HG03060 (cell line): ENCODE measurements around the gene KIF4A.
"Not testable (repeated sequence)": the region's sequence is repeated elsewhere in the genome, so short reads cannot be mapped to it uniquely, and the experiment has no call there.

Experiments used
- ATAC-seq: cut with Tn5 transposase; IDR thresholded peaks from one replicate; pipeline ENCODE4 v1.9.1; 2021; ENCODE audit warnings: low read depth, moderate number of reproducible peaks; ENCODE audit not compliant: unreplicated experiment

KIF4A gene

DNA sequence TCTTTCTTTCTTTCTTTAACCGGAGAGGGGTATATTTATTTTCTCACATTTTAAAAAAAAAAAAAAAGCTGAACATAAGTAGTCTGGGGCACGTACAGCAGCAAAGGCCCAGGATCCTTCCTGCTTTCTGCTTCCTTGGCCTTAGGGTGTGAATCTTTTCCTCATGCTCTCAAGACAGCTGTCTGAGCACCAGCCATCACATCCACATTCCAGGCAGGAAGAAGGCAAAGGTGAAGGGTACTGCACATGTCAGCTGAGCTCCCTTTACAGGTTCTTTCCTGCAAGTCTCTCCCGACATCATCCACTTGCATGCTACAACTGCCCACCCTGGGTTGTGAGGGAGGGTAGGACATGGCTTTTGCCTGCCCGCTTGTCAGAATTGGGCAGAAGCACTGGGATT, 69.6 kb downstream of the KIF4A start:
- ATAC-seq: no peak

DNA sequence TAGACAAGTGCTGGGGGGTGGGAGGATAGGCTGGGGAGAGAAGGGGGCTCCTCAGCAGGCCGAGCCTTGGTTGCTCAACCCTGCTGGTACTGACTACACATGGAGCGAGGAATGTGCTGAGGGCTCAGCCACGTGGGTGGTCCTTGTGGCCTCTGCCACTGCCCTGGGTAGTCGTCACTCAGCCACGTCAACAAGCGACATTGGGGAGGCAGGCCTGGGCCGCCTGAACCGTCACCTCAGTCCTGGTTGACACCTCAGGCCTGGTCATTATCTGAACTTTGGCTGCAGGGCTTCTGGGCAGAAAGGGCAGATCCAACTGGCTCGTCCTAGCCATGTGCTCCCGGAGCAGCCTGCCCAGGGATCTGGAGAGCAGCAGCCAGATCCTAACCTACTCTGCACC, 70.5 kb downstream of the KIF4A start:
- ATAC-seq: no peak

DNA sequence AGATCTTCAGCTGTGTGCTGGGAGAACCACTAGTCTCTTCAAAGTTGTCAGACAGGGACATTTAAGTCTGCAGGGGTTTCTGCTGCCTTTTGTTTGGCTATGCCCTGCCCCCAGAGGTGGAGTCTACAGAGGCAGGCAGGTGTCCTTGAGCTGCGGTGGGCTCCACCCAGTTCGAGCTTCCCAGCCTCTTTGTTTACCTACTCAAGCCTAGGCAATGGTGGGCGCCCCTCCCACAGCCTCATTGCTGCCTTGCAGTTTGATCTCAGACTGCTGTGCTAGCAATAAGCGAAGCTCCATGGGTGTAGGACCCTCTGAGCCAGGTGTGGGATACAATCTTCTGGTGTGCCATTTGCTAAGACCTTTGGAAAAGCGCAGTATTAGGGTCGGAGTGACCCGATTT, 78.8 kb downstream of the KIF4A start:
- ATAC-seq: not testable (repeated sequence)

DNA sequence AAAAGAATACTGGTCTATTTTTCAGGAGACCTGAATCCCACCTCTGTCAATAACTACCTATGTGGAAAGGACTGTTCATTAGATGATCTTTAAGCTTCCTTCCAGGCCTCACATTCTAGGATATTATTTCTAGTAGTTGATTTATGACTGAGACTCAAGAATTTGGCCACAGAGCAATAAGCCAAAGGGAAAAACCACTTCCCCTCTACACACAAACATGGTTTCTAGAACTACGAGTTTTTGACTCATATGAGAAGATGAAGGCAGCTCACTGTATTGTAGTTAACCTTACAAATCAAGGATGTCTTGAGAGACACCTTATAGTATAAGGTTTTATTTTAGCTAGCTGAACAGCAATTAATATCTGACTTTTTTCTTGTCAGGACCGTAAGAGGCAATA, 96.3 kb downstream of the KIF4A start:
- no peak for ATAC-seq

DNA sequence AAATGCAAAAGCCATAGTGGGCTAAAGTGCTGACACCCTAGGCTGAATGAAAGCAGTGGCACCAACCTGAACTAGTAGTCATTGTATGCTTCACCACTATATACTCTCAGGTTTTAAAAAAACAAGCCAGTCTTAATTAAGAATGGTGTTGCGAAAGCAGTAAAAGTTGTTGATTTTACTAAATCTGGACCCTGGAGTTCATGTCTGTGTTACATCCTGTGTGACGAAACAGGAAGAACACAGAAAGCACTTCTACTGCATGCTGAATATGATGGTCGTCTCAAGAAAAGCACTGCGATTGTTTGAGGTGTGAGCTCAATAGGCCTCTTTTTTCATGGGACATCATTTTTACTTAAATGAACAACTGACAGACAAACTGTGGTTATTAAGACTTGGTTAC, 109.0 kb downstream of the KIF4A start:
- ATAC-seq: no peak

DNA sequence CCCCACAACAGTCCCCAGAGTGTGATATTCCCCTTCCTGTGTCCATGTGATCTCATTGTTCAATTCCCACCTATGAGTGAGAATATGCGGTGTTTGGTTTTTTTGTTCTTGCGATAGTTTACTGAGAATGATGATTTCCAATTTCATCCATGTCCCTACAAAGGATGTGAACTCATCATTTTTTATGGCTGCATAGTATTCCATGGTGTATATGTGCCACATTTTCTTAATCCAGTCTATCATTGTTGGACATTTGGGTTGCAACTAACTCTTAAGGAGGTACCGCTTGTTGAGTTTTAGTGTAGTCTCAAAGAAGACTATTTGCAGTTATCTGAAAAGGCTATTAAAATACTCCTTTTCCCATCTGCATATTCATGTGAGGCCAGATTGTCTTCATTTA, 110.3 kb downstream of the KIF4A start:
- not testable (repeated sequence) for ATAC-seq

DNA sequence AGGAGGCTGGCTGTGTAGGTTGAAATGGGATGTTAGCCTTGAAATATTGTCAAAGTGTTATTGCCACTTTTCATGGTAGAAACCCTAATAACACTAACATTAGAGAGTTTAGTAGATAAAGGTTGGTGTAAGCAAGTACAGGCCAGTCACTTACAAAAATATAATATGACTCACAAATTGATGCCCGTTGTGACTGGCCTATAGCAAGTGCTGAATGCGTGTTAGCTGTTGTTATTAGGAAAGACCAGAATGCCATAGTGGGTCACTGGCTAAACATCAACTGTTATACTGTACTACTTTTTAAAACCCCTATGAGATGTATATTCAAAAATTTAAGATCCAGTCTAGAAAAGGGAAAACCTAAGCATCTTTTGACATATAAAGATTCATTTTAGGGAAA, 112.8 kb downstream of the KIF4A start:
- no peak for ATAC-seq

DNA sequence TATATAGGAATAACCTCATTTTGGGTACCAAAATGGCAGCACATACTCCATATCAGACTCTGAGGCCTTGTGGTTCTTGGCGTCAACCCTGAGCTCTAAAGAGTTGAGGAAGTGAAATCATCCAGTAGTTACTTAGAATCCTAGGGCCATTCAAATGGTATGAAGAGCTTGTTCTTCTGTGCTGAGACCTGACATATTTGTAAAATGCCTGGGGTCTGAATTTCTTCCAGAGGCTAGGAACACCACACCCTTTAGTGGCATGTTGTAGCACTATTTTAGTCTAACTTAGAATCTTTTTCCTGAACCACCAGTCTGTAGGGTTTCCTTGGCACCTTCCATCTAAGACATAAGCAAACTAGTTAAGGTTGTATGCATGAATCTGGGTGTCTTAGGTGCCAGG, 115.1 kb downstream of the KIF4A start:
- ATAC-seq: no peak

DNA sequence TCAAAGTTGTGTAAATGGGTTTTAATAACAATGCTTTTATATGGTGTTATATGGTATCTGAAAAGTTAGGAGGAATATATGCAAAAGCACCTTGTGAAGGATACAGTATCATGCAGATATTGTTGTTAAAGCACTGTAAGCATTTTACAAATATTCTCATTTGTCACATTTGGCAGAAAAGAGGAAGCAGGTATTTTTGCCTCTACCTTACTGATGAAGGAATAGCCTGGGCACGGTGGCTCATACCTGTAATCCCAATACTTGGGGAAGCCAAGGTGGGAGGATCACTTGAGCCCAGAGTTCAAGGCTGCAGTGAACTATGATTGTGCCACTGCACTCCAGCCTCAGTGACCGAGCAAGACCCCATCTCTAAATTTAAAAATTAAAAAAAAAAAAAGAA, 121.0 kb downstream of the KIF4A start:
- no peak for ATAC-seq

DNA sequence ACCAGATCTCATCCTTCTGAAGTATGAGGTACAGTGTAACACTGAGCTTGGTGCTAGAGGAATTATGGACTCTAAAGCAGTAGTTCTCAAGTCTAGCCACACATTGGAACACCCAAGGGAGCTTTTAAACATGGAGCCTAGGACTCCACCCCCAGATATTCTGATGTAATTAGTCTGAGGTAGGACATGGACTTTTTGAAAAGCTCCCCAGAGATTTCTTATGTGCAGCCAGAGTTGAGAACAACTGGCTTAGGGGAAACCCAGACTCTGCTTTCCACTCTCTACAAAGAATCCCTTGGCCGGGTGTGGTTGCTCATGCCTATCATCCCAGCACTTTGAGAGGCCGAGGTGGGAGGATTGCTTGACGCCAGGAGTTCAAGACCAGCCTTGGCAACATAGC, 121.6 kb downstream of the KIF4A start:
- ATAC-seq: no peak

DNA sequence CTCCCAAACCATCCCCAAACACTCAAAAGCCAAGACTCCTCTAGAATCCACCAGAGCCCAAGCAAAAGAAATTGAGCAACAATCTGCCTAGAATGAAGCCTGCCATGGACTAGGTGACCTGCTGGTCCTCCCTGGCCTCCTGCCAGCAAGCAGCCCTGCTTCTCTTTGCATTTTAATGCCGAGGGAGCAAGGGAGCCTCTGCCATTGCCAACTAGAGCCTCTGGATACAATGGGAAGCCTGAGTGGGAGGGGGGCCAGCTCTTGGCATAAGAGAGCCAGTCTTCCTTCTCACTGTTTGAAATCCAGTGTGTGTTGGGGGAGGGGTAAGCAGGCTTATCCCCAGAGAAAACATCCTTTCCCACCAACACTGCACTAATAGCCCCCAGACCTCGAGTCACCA, 131.7 kb downstream of the KIF4A start:
- ATAC-seq: no peak

DNA sequence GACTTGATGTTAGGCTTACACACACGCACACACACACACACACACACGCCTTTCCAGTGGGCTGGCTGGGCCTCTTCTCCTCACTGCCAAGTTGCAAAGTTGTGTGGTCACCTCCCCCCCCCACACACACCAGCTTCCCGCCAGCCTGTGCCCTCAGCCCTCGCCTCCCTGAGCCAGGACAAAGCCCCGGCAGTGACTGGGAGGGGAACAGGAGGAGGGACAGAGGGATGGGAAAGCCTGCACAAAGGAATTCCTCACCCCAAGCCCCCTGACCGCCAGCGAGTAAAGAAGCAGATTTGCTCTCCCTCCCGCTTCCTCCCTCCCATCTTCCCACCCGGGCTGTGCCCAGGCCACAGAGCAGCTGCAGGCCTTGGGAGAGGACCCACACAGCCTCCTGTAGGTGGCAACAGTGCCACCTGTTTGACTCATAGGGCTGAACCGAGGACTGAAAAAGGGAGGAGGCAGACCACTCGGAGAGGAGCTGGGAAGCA, 133.0 kb downstream of the KIF4A start, which contains the start of gene GDPD2:
GDPD2 (plus strand) TSS at position 464 of the 491 bp plus-strand sequence. CDS start 1,671 bp downstream, outside the sequence.
- no peak for ATAC-seq

DNA sequence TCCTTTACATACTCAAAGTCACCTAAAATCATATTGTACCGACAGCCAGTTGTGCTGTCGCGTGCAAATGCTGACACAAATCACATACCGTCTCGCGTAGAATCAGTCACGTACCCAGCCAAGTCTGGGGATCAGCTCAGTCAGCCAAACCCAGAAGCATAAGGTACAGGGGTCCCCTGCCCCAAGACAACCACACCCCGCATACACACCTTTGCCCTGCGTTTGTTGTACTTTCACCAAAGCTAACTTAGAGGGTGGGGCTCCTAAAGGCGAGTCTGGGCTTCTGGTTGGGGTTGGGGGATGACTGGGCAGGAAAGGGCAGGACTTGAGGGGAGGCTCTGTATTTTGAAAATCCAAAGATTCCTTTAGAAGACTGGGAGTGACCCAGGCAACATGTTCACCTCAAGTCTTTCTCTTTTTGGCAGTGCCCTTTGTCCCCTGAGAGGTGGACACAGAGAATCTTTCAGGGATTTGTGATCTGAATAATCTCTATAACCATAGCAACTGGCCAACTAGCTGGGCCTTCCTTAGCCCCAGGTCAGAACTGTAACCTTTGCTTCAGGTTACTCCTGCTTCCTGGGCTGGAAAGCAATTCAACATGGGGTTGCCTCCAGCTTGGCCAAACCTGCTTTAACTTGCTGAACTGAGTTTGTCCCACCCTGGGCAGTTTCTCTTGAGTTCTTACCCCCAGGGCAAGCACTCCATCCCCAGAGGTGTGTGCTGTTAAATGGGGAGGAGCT, 134.2 kb downstream of the KIF4A start:
- no peak for ATAC-seq

DNA sequence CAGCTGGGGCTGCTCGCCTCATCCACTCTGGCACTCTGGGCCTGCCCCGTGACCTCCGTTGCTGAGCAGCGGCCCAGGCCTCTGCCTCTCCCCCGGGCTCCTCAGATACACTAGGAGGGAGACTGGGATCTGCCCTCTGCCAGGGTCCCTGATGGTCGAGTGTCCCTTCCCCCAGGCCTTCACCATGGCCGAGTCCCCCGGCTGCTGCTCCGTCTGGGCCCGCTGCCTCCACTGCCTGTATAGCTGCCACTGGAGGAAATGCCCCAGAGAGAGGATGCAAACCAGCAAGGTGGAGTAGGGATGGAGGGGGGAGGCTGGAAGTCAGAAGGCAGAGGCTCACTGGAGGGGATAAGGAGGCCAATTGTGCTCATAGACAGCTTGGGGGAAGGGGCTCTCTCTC, 134.9 kb downstream of the KIF4A start:
- ATAC-seq: no peak

DNA sequence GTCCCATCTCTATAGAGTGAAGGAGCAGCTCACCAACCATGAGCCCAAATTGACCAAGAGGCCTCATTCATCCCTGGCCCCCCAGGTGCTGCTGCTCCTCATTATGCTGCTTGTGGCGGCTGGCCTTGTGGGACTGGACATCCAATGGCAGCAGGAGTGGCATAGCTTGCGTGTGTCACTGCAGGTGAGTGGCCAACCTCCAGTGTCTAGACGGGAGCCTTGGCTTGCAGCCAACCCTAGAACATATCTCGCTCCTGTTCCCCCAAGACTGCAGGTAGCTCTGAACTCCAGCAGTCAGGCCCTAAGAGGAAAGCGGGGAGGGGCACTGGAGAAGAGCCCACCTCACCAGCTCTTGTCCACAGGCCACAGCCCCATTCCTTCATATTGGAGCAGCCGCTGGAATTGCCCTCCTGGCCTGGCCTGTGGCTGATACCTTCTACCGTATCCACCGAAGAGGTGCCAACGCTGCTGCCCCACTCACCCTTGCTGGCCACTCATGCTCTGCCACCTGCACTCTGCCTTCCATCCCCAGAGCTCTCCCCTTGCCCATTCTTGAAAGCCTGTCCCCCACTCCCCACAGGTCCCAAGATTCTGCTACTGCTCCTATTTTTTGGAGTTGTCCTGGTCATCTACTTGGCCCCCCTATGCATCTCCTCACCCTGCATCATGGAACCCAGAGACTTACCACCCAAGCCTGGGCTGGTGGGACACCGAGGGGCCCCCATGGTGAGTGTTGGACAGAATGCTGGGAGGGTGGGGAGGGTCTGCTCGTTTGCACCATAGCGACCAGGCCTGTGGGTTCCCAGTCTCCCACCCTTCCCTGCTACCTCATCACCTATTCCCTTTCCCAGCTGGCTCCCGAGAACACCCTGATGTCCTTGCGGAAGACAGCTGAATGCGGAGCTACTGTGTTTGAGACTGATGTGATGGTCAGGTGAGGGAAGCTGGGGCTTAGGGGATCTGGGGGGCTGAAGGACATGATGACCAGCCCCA, 136.7 kb downstream of the KIF4A start:
- ATAC-seq: no peak

DNA sequence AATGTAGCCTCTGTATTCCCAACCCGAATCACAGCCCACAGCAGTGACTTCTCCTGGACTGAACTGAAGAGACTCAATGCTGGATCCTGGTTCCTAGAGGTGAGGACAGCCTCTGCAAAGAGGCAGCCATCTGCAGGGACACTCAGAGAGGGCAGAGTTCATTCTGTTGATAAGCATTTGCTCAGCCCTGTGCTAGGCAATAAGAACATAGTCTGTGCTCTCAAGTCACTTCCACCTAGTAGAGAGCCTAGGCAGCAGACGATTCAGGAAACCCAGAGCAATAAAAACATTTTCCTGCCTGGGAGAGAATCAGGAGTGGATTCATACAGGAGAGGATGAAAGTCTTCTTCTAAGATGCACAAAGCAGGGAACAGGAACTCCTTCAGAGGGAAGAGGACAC, 137.5 kb downstream of the KIF4A start:
- ATAC-seq: no peak

DNA sequence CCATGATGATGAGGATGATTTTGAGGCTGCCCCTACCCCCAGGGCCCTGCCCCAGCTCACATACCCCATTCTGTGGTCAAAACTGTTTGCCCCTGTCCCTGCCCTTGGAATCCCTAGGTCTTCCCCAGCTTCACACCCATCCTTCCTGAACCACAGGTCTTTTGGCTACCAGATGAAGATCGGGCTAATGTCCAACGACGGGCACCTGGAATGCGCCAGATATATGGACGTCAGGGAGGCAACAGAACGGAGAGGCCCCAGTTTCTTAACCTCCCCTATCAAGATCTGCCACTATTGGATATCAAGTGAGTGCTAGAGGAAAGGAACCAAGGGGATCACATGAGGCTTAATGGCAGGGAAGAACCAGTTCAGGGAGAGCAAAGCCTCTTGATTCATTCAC, 139.9 kb downstream of the KIF4A start:
- ATAC-seq: no peak

DNA sequence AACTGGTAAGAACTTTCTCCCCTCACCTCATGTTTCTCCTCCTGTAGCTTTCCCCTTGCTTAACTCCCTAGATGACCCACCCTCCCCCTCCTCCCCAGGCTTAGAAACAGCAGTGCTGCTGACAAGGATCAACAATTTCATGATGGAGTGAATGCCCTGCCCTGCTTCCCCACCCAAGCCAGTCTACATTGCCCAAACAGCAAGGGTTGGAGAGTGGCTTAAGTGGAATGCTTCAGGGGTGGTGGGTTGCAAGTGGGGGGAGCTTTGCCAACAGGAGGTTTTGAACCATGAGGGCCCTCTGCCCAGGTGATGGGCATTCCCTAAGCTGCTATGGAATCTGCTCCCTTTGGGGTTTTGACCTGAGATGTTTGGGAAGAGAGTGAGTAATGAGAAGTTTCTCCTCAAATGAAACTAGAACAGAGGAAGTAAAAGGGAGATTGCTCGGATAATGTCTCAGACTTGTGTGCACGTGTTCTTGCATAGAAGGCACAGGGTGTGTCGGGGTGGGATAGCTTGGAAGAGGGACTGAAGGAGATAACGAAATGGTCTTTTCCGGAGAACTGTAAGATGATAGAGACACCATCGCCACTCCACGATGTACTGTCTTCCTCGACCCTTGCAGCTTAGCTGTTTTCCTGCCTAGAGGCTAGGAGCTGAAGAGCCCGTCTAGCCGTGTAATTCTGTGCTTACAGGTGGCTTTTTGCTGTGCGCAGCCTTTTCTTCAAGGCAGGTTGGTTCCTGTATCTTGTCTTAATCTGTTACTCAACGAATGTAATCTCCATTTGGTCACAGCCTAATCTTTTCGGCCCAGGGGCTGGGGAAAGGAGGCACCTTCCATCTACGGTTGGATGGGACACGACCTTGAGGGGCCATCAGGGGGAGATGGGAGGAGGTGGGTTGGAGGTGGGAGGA, 143.3 kb downstream of the KIF4A start:
- ATAC-seq: no peak

DNA sequence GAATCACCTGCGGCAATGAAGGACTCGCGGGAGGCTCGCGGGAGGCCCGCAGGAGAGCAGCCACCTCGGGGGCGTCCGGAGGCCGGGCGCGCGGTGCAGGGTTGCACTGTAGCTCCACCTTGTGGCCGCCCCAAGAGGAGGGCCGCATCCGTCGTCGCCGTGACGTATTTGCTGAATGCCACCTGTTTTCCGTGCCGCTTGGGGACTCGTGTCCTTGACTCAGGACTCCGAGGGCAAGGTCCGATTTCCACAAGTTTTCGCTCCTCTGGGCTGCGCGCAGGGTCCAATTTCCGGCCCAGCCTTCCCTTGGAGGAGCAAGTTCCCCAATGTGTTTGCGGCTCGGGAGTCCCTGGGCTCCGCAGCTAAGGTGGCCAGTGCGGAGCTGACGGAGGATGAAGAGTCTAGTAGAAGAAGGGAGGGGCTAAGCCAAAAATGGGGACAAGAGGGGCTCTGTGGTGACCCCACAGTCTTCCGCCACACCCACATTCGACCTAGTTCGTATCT, 144.0 kb downstream of the KIF4A start:
- ATAC-seq: no peak

DNA sequence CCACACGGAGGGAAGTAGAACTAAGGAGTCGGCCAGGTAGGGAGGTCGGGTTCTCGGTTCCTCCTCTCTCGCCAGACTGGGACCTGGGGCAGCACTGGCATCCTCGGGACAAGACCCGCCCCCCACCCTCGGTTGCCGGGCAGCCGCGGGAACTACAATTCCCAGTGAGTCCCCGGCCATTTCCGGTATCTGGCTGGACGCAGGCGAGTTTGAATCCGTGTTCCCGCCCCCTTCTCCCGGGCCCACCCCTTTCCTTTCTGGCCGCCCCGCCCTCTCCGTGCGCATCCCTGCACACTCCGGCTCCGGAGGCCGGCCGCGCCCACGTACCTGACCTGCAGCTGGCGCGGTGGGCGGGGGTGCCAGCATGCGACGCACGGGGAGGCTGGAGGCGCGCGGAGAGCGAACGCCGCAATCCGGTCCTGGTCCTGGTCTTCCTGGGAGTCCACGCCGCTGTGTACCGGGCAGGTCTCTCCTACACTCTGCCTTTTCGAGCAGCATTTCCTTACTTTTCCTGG, 144.5 kb downstream of the KIF4A start:
- no peak for ATAC-seq
